Measurements from ENCODE around the gene FGA.

Gene FGA

DNA sequence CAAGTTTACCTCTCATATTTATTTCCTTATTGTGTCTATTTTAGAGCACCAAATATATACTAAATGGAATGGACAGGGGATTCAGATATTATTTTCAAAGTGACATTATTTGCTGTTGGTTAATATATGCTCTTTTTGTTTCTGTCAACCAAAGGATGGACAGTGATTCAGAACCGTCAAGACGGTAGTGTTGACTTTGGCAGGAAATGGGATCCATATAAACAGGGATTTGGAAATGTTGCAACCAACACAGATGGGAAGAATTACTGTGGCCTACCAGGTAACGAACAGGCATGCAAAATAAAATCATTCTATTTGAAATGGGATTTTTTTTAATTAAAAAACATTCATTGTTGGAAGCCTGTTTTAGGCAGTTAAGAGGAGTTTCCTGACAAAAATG lies 21.5 kb downstream of the FGA start:
- no peak for TF ChIP-seq ISL1 (CRISPR knock-in tag; IDR thresholded peaks at IDR 0.05)
- ATAC-seq = no peak

DNA sequence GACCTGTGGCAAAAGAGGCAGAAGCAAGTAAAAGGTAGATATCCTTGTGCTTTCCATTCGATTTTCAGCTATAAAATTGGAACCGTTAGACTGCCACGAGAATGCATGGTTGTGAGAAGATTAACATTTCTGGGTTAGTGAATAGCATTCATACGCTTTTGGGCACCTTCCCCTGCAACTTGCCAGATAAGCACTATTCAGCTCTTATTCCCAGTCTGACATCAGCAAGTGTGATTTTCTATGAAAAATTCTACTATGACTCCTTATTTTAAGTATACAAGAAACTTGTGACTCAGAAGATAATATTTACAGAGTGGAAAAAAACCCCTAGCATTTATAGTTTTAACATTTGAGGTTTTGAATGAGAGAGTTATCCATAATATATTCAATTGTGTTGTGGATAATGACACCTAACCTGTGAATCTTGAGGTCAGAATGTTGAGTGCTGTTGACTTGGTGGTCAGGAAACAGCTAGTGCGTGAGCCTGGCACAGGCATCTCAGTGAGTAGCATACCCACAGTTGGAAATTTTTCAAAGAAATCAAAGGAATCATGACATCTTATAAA lies 23.8 kb downstream of the FGA start:
- no peak for TF ChIP-seq ESRRG (CRISPR knock-in tag; IDR thresholded peaks at IDR 0.05)
- no peak for TF ChIP-seq TCF4 (CRISPR knock-in tag; IDR thresholded peaks at IDR 0.05; ENCODE audit: borderline replicate concordance)
- TF ChIP-seq ZFP3 (CRISPR knock-in tag; IDR thresholded peaks at IDR 0.05) = no peak
- no peak for TF ChIP-seq POU6F1 (CRISPR knock-in tag; IDR thresholded peaks at IDR 0.05; ENCODE audit: borderline replicate concordance, low read depth)
- TF ChIP-seq OSR1 (CRISPR knock-in tag; IDR thresholded peaks at IDR 0.05) = no peak
- no peak for TF ChIP-seq SNAI2 (CRISPR knock-in tag; IDR thresholded peaks at IDR 0.05)
- ATAC-seq = no peak

DNA sequence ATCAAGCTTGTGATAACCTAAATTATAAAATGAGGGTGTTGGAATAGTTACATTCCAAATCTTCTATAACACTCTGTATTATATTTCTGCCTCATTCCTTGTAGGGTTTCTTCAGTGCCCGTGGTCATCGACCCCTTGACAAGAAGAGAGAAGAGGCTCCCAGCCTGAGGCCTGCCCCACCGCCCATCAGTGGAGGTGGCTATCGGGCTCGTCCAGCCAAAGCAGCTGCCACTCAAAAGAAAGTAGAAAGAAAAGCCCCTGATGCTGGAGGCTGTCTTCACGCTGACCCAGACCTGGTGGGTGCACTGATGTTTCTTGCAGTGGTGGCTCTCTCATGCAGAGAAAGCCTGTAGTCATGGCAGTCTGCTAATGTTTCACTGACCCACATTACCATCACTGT lies 24.8 kb downstream of the FGA start:
- TF ChIP-seq, protein P1, sequence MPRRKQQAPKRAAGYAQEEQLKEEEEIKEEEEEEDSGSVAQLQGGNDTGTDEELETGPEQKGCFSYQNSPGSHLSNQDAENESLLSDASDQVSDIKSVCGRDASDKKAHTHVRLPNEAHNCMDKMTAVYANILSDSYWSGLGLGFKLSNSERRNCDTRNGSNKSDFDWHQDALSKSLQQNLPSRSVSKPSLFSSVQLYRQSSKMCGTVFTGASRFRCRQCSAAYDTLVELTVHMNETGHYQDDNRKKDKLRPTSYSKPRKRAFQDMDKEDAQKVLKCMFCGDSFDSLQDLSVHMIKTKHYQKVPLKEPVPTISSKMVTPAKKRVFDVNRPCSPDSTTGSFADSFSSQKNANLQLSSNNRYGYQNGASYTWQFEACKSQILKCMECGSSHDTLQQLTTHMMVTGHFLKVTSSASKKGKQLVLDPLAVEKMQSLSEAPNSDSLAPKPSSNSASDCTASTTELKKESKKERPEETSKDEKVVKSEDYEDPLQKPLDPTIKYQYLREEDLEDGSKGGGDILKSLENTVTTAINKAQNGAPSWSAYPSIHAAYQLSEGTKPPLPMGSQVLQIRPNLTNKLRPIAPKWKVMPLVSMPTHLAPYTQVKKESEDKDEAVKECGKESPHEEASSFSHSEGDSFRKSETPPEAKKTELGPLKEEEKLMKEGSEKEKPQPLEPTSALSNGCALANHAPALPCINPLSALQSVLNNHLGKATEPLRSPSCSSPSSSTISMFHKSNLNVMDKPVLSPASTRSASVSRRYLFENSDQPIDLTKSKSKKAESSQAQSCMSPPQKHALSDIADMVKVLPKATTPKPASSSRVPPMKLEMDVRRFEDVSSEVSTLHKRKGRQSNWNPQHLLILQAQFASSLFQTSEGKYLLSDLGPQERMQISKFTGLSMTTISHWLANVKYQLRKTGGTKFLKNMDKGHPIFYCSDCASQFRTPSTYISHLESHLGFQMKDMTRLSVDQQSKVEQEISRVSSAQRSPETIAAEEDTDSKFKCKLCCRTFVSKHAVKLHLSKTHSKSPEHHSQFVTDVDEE (CRISPR knock-in tag; IDR thresholded peaks at IDR 0.05) = no peak
- TF ChIP-seq ZC3H10 (CRISPR knock-in tag; IDR thresholded peaks at IDR 0.05) (no peak), TCF4 (CRISPR knock-in tag; IDR thresholded peaks at IDR 0.05; ENCODE audit: borderline replicate concordance) (no peak), ISL1 (CRISPR knock-in tag; IDR thresholded peaks at IDR 0.05) (no peak), GLIS3 (CRISPR knock-in tag; IDR thresholded peaks at IDR 0.05) (no peak), ESRRG (CRISPR knock-in tag; IDR thresholded peaks at IDR 0.05) (no peak)
- no peak for ATAC-seq

DNA sequence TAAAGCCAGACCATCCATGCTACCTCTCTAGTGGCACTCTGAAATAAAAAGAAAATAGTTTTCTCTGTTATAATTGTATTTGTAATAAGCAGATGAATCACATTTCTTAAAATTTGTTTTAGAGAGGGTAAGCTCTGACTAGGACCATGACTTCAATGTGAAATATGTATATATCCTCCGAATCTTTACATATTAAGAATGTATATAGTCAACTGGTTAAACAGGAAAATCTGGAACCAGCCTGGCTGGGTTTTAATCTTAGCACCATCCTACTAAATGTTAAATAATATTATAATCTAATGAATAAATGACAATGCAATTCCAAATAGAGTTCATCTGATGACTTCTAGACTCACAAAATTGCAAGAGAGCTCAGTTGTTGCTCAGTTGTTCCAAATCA lies 26.2 kb downstream of the FGA start:
- no peak for TF ChIP-seq ARNTL (CRISPR knock-in tag; IDR thresholded peaks at IDR 0.05; ENCODE audit: borderline replicate concordance, low read depth)
- TF ChIP-seq POU6F1 (CRISPR knock-in tag; IDR thresholded peaks at IDR 0.05; ENCODE audit: borderline replicate concordance, low read depth) = no peak
- TF ChIP-seq, protein P1 (CRISPR knock-in tag; IDR thresholded peaks at IDR 0.05) = no peak
- TF ChIP-seq OSR1 (CRISPR knock-in tag; IDR thresholded peaks at IDR 0.05) = no peak
- ATAC-seq = no peak

- TF ChIP-seq BACH2 (CRISPR knock-in tag; IDR thresholded peaks at IDR 0.05; ENCODE audit: borderline replicate concordance) = no peak
- no peak for TF ChIP-seq ZNF8 (CRISPR knock-in tag; IDR thresholded peaks at IDR 0.05)
- TF ChIP-seq, protein P1 (CRISPR knock-in tag; IDR thresholded peaks at IDR 0.05) = no peak
- no peak for TF ChIP-seq ARNTL (CRISPR knock-in tag; IDR thresholded peaks at IDR 0.05; ENCODE audit: borderline replicate concordance, low read depth)
- no peak for TF ChIP-seq ZNF70 (CRISPR knock-in tag; IDR thresholded peaks at IDR 0.05)
- ATAC-seq = no peak
These were observed 27.8 kb downstream of the FGA start, which contains the start of gene FGB for GRCh38 chr4:154562697-154563254. Gene FGB (plus strand): TSS chr4:154563011. CDS start chr4:154563019, 8 bp downstream.

All from SK-N-SH treated with all-trans-retinoic acid at 6 μM for 48 hours (cell line).